Tibial artery (tissue), 4 donors: Measurements from ENCODE around the gene ANO1.

ENCODE experiments used
- DNase-seq, 2 donors: peaks; one replicate each; pipeline ENCODE4 v3.0.0-alpha.2; 2019
- H3K27ac ChIP-seq, 2 donors: fragments of 200-600 bp; sonication (generic) in 1 of 2; 1 replicate in 1 of 2; 2 replicates in 1 of 2; pipeline ENCODE4 v1.5.1; 2018 to 2019; ENCODE audit warnings: mild to moderate bottlenecking in 1 of 2
- H3K27me3 ChIP-seq, 2 donors: fragments of 200-600 bp; sonication (generic) in 1 of 2; one replicate each; pipeline versions ENCODE4 v1.5.1 to v1.6.0; 2016 to 2019
- H3K36me3 ChIP-seq, 3 donors: fragments of 200-600 bp; sonication (generic) in 2 of 3; one replicate each; pipeline ENCODE4 v1.5.1; 2016 to 2019; ENCODE audit warnings: mild to moderate bottlenecking in 2 of 3
- H3K4me1 ChIP-seq, 4 donors: fragments of 200-600 bp; sonication (generic) in 2 of 4; 1 replicate in 3 of 4; 2 replicates in 1 of 4; pipeline ENCODE4 v1.5.1; 2016 to 2019
- H3K4me3 ChIP-seq, 2 donors: fragments of 200-600 bp; sonication (generic) in 1 of 2; 1 replicate in 1 of 2; 2 replicates in 1 of 2; pipeline ENCODE4 v1.5.1; 2018 to 2019; ENCODE audit warnings: mild to moderate bottlenecking in 2 of 2
- H3K9me3 ChIP-seq, 3 donors: fragments of 200-600 bp; sonication (generic) in 1 of 3; one replicate each; pipeline ENCODE4 v1.5.1; 2016 to 2019
- CTCF ChIP-seq, 2 experiments: fragments of 200-600 bp in 1 of 2; fragments of 450-650 bp in 1 of 2; IDR thresholded peaks; one replicate each; pipeline ENCODE4 v1.5.1; 2017 to 2019; ENCODE audit warnings: antibody characterized with exemption in 2 of 2, mild to moderate bottlenecking in 1 of 2, moderate library complexity in 1 of 2
- intact Hi-C: fragments of 100-400 bp; cut with DNase I; formaldehyde crosslinking; loops from one replicate; pipeline ENCODE4 v1.15.0; 2023; ENCODE audit warnings: low total_unique reads

The ANO1 gene

DNA sequence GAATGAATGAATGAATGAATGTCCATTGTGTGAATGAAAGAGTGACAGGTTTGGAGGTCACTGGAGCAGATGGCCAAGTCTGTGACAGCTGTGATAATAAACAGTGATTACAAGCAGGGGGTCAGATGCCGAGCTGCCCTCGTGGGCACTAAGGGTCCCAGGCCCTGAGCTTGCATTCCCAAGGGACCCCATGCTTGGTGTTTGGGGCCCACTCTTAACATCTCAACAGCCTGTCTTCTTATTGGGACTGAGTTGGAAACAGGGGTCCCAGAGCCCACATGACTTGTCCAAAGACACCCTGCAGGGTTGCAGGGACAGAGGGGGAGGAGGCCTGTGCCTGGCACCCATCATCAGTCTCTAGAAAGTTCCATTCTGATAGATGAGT is 12.0 kb upstream of the ANO1 start:
- Histone ChIP-seq H3K36me3 (no peaks in the 10 kb centered on the region), H3K4me1 (peaks cover 0 to 22% (median 0%) of the 10 kb centered on the region in 4 donors), H3K9me3 (no peaks in the 10 kb centered on the region), H3K27ac (no peak overlapping the region), H3K27me3 (no peaks in the 10 kb centered on the region), H3K4me3 (no peak overlapping the region)
- intact Hi-C loops = no loop called here
- TF ChIP-seq CTCF (IDR thresholded peaks at IDR 0.05) = no peak
- DNase-seq = no peak

DNA sequence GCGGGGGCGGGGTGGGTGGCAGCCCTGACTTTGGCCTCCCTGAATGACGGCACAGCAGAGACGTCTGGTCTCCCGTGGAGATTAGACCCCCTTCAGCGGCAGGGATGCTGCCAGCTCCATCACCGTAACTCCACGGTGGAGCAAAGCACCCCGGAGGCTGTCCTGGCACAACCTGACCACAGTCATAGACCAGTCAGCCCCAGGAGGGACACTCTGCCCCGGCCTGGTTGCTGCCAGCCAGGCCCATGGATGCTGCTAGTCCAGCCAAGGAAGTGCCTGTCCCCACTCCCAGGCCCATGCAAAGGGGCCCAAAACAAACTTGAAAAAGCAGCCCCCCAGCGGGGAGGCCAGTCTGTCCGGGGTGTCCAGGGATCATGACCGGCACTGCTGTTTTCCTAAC is 11.5 kb upstream of the ANO1 start:
- H3K36me3 ChIP-seq = no peaks in the 10 kb centered on the region
- DNase-seq = no peak
- TF ChIP-seq CTCF (IDR thresholded peaks at IDR 0.05) = no peak
- no peak overlapping the region for H3K4me3 ChIP-seq
- intact Hi-C loops = no loop called here
- H3K27me3 ChIP-seq = no peaks in the 10 kb centered on the region
- H3K4me1 ChIP-seq = peaks cover 0 to 22% (median 0%) of the 10 kb centered on the region in 4 donors
- H3K9me3 ChIP-seq = no peaks in the 10 kb centered on the region
- H3K27ac ChIP-seq = no peak overlapping the region

DNA sequence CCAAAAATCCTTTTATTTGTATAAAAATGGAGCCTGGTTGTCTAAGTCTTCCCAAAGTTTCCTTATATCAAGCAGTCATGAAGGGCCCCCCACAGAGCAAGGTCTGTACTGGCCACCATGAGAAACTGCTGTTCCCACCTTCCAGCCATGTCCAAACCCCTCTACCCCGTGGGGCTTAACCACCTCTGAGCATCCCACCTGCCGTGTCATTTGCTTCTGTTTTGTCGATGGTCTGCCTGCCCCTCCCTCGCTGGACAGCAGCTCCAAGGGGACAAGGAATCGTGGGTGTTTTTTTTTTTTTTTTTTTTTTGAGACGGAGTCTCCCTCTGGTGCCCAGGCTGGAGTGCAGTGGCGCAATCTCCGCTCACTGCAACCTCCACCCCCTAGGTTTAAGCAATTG is 11.1 kb upstream of the ANO1 start:
- Histone ChIP-seq H3K4me1 (peaks cover 0 to 22% (median 0%) of the 10 kb centered on the region in 4 donors), H3K36me3 (no peaks in the 10 kb centered on the region), H3K27ac (no peak overlapping the region), H3K9me3 (no peaks in the 10 kb centered on the region), H3K27me3 (no peaks in the 10 kb centered on the region), H3K4me3 (no peak overlapping the region)
- DNase-seq = no peak
- intact Hi-C loops = no loop called here
- no peak for TF ChIP-seq CTCF (IDR thresholded peaks at IDR 0.05)

DNA sequence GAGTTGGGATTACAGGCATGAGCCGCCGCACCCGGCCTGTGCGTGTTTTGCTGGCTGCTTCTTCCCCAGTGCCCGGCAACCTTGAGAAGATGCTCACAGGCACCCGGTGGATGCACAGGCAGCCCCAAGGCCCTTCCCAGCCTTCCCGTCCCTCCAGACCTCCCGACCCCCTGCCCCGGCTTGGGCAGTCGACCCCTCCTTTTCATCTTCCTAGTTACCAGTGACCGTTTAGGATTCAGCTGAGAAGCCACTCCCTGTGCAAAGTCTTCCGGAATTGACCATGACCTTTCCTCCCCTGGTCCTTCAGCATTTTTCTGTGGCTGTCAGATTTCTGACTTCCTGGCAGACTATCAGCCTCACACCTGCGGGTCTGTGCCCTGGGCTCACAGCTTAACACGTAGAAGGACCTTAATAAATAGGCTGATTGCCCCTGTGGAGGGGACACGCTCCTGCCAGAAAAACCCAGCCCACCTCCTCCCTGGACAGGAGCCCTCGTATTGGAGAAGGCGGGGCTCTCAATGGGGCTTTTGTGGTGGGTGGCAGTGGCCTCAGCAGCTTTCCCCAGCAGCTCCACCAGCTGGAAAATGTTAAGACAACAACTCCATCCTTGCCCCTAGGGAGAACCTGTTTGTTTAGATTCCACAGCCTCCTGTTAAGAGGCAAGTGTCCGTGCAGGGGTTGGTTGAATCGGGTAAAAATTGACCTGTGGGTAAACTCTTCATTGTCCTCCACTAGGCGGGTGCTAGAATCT is 10.4 kb upstream of the ANO1 start:
- Histone ChIP-seq H3K4me1 (peaks cover 0 to 22% (median 2%) of the 10 kb centered on the region in 4 donors), H3K27ac (no peak overlapping the region), H3K9me3 (no peaks in the 10 kb centered on the region), H3K27me3 (no peaks in the 10 kb centered on the region), H3K4me3 (no peak overlapping the region), H3K36me3 (no peaks in the 10 kb centered on the region)
- intact Hi-C loops = no loop called here
- no peak for TF ChIP-seq CTCF (IDR thresholded peaks at IDR 0.05)
- no peak for DNase-seq

GRCh38 chr11:70068345-70068744 is 9.8 kb upstream of the ANO1 start:
- no peak overlapping the region for H3K27ac ChIP-seq
- H3K36me3 ChIP-seq = no peaks in the 10 kb centered on the region
- no peaks in the 10 kb centered on the region for H3K9me3 ChIP-seq
- intact Hi-C loops = no loop called here
- DNase-seq = no peak
- peaks cover 0 to 22% (median 5%) of the 10 kb centered on the region in 4 donors for H3K4me1 ChIP-seq
- no peaks in the 10 kb centered on the region for H3K27me3 ChIP-seq
- no peak overlapping the region for H3K4me3 ChIP-seq
- no peak for TF ChIP-seq CTCF (IDR thresholded peaks at IDR 0.05)
